GM23338 (cell line): ENCODE data around the gene ASB2.

ENCODE experiments used
- CREB1 ChIP-seq: fragments of 250-450 bp; sonication (Bioruptor Pico); IDR thresholded peaks from 2 replicates; pipeline ENCODE4 v1.5.0; 2020; ENCODE audit warnings: low read depth, mild to moderate bottlenecking, moderate library complexity
- EZH2 ChIP-seq: fragments of 200-600 bp; sonication (generic); IDR thresholded peaks from one replicate; pipeline ENCODE4 v1.8.0; 2017; ENCODE audit warnings: antibody characterized with exemption, mild to moderate bottlenecking, low read depth; ENCODE audit not compliant: unreplicated experiment
- EZH2phosphoT487 ChIP-seq: fragments of 200-600 bp; sonication (generic); IDR thresholded peaks from one replicate; pipeline ENCODE4 v1.8.1; 2018; ENCODE audit warnings: antibody characterized with exemption; ENCODE audit not compliant: unreplicated experiment
- JUNB ChIP-seq: IDR thresholded peaks from one replicate; pipeline ENCODE4 v1.6.1; 2016; ENCODE audit warnings: antibody characterized with exemption; ENCODE audit not compliant: unreplicated experiment
- NANOG ChIP-seq: IDR thresholded peaks from 2 replicates; pipeline ENCODE4 v1.6.1; 2016; ENCODE audit warnings: antibody characterized with exemption, borderline replicate concordance
- POLR2AphosphoS5 ChIP-seq: IDR thresholded peaks from 2 replicates; pipeline ENCODE4 v1.6.1; 2016; ENCODE audit warnings: antibody characterized with exemption, low read depth
- STAT1 ChIP-seq: IDR thresholded peaks from one replicate; pipeline ENCODE4 v1.6.1; 2016; ENCODE audit warnings: antibody characterized with exemption; ENCODE audit not compliant: unreplicated experiment
- ZNF114 ChIP-seq: fragments of 250-450 bp; sonication (Bioruptor Pico); IDR thresholded peaks from 2 replicates; pipeline ENCODE4 v1.5.0; 2020; ENCODE audit warnings: mild to moderate bottlenecking, moderate library complexity
- ZNF331 ChIP-seq: fragments of 250-450 bp; sonication (Bioruptor Pico); IDR thresholded peaks from 2 replicates; pipeline ENCODE4 v1.5.0; 2020; ENCODE audit warnings: low read depth, mild to moderate bottlenecking, moderate library complexity
- TF ChIP-seq, protein P1 (sequence below), 2 experiments: fragments of 200-600 bp in 1 of 2; sonication (generic) in 1 of 2; conservative IDR thresholded peaks; 2 replicates each; pipeline versions ENCODE4 v1.5.1 to v1.6.1; 2016 to 2017; ENCODE audit warnings: antibody characterized with exemption in 2 of 2, low read depth in 2 of 2, mild to moderate bottlenecking in 2 of 2, moderate library complexity in 1 of 2
- TF ChIP-seq, protein P2 (sequence below): IDR thresholded peaks from one replicate; pipeline ENCODE4 v1.6.1; 2018; ENCODE audit warnings: antibody characterized with exemption; ENCODE audit not compliant: unreplicated experiment
- TF ChIP-seq, protein P3 (sequence below): IDR thresholded peaks from 2 replicates; pipeline ENCODE4 v1.6.1; 2016; ENCODE audit warnings: antibody characterized with exemption
- TF ChIP-seq, protein P4 (sequence below): fragments of 250-450 bp; sonication (Bioruptor Pico); IDR thresholded peaks from 2 replicates; pipeline ENCODE4 v1.5.0; 2020; ENCODE audit warnings: mild to moderate bottlenecking, moderate library complexity

DNA sequence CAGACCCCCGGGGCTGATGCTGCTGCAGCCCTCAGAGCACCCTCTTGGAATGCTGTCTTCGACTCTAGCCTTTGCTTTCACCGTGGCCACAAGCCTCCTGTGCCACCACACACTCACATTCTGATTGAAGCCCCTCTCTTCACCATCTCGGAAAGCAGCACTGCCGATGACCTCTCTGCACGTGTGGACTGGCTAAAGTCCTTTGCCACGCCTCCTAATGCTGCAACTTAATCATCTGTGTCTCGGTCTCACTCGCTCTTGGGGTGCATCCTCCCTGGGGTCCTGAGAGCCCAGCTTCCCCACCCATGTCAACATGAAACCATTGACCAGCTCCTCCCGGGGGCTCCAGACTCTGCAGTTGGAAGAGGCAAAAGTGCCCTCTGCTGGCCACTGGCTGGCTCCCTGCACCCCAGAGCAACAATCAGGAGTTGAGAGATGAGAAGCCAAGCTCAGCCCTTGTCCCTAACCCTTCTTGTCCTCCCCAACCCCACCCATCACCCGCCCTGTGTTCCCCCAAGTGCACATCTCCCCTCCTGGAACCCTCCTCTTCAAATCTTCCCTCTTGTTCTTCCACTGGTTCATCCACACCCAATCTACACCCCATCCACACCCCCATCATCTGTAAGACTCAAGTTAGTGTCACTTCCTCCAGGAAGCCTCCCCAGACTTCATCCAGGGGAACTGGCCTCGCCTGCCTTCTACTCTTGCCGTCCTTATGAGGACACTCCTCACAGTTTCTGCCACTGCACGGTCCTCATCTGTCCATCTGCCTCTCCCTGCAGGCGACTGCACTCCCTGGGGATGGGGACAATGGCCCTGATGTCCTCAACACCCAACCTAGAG lies 72.8 kb downstream of the ASB2 start:
- TF ChIP-seq EZH2phosphoT487, result no peak
- TF ChIP-seq, protein P1, sequence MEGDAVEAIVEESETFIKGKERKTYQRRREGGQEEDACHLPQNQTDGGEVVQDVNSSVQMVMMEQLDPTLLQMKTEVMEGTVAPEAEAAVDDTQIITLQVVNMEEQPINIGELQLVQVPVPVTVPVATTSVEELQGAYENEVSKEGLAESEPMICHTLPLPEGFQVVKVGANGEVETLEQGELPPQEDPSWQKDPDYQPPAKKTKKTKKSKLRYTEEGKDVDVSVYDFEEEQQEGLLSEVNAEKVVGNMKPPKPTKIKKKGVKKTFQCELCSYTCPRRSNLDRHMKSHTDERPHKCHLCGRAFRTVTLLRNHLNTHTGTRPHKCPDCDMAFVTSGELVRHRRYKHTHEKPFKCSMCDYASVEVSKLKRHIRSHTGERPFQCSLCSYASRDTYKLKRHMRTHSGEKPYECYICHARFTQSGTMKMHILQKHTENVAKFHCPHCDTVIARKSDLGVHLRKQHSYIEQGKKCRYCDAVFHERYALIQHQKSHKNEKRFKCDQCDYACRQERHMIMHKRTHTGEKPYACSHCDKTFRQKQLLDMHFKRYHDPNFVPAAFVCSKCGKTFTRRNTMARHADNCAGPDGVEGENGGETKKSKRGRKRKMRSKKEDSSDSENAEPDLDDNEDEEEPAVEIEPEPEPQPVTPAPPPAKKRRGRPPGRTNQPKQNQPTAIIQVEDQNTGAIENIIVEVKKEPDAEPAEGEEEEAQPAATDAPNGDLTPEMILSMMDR (conservative IDR thresholded peaks at IDR 0.05; ENCODE audit: low read depth in 2 of 2), result peak; percentile 68 to 86
- no peak for TF ChIP-seq POLR2AphosphoS5
- no peak for TF ChIP-seq CREB1 (CRISPR knock-in tag)
- no peak for TF ChIP-seq JUNB
- no peak for TF ChIP-seq EZH2
- TF ChIP-seq, protein P2, sequence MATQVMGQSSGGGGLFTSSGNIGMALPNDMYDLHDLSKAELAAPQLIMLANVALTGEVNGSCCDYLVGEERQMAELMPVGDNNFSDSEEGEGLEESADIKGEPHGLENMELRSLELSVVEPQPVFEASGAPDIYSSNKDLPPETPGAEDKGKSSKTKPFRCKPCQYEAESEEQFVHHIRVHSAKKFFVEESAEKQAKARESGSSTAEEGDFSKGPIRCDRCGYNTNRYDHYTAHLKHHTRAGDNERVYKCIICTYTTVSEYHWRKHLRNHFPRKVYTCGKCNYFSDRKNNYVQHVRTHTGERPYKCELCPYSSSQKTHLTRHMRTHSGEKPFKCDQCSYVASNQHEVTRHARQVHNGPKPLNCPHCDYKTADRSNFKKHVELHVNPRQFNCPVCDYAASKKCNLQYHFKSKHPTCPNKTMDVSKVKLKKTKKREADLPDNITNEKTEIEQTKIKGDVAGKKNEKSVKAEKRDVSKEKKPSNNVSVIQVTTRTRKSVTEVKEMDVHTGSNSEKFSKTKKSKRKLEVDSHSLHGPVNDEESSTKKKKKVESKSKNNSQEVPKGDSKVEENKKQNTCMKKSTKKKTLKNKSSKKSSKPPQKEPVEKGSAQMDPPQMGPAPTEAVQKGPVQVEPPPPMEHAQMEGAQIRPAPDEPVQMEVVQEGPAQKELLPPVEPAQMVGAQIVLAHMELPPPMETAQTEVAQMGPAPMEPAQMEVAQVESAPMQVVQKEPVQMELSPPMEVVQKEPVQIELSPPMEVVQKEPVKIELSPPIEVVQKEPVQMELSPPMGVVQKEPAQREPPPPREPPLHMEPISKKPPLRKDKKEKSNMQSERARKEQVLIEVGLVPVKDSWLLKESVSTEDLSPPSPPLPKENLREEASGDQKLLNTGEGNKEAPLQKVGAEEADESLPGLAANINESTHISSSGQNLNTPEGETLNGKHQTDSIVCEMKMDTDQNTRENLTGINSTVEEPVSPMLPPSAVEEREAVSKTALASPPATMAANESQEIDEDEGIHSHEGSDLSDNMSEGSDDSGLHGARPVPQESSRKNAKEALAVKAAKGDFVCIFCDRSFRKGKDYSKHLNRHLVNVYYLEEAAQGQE, result no peak
- TF ChIP-seq, protein P3, sequence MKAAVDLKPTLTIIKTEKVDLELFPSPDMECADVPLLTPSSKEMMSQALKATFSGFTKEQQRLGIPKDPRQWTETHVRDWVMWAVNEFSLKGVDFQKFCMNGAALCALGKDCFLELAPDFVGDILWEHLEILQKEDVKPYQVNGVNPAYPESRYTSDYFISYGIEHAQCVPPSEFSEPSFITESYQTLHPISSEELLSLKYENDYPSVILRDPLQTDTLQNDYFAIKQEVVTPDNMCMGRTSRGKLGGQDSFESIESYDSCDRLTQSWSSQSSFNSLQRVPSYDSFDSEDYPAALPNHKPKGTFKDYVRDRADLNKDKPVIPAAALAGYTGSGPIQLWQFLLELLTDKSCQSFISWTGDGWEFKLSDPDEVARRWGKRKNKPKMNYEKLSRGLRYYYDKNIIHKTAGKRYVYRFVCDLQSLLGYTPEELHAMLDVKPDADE, result no peak
- no peak for TF ChIP-seq STAT1
- no peak for TF ChIP-seq ZNF114 (CRISPR knock-in tag)
- TF ChIP-seq ZNF331 (CRISPR knock-in tag), result no peak
- no peak for TF ChIP-seq NANOG
- TF ChIP-seq, protein P4, sequence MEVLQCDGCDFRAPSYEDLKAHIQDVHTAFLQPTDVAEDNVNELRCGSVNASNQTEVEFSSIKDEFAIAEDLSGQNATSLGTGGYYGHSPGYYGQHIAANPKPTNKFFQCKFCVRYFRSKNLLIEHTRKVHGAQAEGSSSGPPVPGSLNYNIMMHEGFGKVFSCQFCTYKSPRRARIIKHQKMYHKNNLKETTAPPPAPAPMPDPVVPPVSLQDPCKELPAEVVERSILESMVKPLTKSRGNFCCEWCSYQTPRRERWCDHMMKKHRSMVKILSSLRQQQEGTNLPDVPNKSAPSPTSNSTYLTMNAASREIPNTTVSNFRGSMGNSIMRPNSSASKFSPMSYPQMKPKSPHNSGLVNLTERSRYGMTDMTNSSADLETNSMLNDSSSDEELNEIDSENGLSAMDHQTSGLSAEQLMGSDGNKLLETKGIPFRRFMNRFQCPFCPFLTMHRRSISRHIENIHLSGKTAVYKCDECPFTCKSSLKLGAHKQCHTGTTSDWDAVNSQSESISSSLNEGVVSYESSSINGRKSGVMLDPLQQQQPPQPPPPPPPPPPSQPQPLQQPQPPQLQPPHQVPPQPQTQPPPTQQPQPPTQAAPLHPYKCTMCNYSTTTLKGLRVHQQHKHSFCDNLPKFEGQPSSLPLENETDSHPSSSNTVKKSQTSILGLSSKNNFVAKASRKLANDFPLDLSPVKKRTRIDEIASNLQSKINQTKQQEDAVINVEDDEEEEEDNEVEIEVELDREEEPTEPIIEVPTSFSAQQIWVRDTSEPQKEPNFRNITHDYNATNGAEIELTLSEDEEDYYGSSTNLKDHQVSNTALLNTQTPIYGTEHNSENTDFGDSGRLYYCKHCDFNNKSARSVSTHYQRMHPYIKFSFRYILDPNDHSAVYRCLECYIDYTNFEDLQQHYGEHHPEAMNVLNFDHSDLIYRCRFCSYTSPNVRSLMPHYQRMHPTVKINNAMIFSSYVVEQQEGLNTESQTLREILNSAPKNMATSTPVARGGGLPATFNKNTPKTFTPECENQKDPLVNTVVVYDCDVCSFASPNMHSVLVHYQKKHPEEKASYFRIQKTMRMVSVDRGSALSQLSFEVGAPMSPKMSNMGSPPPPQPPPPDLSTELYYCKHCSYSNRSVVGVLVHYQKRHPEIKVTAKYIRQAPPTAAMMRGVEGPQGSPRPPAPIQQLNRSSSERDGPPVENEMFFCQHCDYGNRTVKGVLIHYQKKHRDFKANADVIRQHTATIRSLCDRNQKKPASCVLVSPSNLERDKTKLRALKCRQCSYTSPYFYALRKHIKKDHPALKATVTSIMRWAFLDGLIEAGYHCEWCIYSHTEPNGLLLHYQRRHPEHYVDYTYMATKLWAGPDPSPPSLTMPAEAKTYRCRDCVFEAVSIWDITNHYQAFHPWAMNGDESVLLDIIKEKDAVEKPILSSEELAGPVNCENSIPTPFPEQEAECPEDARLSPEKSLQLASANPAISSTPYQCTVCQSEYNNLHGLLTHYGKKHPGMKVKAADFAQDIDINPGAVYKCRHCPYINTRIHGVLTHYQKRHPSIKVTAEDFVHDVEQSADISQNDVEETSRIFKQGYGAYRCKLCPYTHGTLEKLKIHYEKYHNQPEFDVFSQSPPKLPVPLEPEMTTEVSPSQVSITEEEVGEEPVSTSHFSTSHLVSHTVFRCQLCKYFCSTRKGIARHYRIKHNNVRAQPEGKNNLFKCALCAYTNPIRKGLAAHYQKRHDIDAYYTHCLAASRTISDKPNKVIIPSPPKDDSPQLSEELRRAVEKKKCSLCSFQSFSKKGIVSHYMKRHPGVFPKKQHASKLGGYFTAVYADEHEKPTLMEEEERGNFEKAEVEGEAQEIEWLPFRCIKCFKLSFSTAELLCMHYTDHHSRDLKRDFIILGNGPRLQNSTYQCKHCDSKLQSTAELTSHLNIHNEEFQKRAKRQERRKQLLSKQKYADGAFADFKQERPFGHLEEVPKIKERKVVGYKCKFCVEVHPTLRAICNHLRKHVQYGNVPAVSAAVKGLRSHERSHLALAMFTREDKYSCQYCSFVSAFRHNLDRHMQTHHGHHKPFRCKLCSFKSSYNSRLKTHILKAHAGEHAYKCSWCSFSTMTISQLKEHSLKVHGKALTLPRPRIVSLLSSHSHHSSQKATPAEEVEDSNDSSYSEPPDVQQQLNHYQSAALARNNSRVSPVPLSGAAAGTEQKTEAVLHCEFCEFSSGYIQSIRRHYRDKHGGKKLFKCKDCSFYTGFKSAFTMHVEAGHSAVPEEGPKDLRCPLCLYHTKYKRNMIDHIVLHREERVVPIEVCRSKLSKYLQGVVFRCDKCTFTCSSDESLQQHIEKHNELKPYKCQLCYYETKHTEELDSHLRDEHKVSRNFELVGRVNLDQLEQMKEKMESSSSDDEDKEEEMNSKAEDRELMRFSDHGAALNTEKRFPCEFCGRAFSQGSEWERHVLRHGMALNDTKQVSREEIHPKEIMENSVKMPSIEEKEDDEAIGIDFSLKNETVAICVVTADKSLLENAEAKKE, result no peak
